Measurements from ENCODE around the gene THTPA.

THTPA gene

DNA sequence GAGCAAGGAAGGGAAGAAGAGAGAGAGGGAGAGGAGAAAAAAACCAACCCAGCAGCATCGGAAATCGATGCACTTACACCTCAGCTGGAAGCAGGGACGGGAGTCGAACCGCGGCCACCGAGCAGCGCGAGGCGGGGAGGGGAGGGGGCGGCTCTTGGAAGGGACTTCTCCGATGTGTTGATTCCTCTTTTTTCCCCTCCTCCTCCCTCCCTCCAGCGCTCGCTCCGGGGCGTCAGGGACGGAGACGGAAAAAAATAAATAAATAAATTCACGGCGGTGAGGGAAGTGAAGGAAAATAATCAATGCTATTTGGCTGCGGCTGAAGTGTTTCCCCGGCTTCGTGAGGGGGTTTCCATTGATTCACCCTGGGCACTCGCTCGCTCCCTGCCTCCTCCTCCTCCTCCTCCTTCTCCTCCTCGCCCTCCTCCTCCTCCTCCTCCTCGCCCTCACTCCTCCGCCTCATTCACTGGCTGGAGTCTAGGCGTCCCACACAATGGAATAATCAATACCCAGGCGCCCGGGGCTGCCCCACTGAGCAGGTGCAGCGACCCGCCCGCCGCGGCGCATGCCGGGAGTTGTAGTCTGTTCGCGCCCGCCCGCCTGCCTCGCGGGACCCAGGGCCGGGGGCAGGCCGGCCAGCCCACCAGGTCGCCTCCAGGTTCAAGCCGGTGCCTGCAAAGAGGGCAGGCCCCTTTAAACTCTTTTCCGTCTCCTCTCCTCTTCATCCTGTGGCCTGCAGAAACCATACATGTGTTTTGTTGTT lies 4.6 kb upstream of the THTPA start, which contains the start of gene ZFHX2:
ZFHX2 (minus strand) TSS at position 500 of the 763 bp plus-strand sequence. CDS start 16,440 bp downstream, outside the sequence.
- peak; percentile 83 for DNase-seq

DNA sequence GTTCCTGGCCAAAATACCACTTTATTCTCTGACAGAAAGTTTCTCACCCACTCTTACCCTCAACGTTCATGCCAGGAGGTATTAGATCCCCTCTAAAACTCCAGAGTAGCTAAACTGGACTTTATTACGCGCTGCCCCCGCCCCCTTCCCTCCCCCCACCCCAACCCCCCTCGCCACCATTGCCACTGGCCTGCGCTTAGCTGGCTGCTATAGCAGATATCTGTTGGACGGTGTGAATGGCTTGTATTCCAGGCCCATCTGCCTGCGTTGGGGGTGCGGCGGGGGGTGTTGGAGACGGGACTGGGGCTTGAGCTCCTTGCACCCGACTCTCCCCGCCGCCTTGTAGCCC lies 564 bp upstream of the THTPA start:
- no peak for DNase-seq

GRCh38 chr14:23556700-23557440 lies 799 bp downstream of the THTPA start:
- DNase-seq: no peak

- DNase-seq: no peak
Measured at GRCh38 chr14:23557521-23557920, 1.4 kb downstream of the THTPA start.

DNA sequence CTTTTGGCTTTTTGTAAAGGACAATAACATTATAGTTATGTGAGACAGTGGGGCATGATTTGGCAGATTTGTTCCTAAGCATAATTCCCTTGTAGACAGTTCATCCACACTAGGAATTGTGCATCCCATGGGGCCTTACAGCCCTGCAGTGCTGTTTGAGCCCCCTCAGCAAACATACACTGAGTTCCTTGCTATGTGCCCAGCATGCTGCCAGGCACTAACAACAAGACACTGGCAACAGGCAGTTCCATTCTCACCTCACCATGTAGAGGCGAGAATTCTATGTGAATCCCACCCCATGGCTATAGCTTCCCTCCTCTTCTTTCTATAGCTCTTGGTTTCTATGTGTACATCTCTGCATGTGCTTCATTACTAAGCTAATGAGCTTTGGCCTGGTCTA lies 1.9 kb downstream of the THTPA start:
- no peak for DNase-seq

DNA sequence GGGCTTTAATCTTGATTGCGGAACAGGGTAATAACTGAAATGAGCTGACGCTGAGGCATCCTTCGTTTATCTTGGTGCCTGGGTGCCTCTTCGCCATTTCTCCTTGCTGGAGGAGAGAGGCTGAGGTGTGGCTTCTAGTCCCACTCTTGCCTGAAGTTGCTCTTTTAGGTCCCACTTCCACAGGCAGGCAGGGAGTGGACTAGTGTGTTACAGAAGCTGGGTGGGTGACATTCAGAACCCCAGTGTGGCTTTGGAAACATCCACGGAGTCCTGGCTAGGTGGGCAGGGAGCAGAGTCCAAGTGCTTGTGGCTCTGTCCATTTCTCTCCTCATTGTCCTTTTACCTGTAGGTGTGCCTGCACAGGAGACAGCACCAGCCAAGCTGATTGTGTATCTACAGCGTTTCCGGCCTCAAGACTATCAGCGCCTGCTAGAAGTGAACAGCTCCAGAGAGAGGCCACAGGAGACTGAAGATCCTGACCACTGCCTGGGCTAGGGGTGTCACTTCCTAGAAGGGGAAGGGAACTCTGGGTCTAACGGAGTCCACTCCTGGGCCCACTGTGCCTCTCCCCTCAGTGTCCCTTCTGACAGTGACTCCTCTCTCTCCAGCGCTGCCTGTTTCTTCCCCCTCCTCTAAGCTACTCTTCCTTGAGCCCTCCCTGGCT lies 2.4 kb downstream of the THTPA start:
- no peak for DNase-seq

DNA sequence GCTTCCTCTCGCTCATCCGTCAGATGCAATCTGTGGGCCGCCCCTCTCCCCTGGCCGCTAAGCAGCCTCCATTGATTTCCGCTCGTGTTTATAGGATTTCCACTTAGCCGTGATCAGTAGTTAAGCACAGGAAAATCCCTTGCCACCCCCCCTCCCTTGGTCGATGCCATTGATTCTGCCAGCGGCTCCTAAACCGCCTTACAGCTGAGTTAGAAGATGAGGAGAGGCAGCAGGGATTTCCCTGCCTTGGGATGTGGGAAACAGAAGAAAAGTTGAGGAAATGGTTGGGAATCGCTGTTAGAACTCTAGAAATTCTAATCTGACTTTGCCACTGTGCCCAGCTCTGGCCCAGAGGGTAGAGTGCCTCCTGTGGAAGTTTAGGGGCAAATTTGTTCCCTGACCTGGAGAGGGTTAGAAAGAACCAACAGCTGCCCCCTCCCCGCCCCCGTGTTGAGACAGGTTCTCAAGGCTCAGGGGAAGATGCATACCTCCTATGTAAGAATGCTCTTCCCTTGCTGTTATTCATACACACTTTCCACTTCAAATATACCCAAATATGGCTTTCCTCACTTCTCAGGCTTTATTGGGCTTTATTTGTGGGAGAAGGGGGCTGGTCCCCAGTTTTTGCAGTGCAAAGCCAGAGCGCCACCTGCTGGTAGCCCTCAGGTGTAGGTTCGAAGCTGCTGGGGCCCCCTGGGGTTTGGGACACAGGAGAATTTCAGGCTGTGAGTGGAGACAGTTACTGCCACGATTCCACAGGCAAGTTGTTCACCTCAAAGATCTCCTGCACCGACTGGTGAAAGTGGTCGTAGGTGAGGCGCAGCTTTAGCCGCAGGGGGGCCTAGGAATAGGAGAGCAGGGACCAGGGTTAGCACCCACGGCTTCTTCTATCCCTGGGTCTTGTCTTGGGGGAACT lies 3.2 kb downstream of the THTPA start:
- peak; percentile 73 for DNase-seq

DNA sequence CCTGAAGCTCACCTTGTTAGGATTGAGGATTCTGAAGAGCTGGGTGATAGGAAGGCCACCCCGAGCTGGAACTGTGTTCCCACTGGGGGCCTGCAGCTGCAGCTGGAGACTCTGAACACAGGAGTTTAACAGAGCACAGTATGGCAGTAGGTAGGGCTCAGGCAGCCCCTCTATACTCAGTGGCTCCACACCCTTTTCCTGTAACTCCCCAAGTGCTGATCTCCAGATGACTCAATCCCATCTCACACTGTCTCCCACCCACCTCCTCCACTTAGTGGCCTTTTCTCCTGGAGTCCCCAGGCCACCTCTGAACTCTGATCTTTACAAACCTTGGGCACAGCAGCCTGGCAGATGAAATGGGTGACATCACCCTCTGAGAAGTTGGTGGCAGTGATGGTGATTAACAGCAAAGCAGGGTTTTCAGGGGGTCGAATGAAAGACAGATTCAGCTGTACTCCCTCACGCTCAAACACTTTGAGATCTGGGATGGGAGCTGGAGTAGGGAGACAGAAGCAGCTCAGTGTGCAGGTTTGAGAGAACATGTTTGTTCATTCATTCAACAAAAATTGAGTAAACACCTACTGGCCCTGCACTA lies 4.0 kb downstream of the THTPA start:
- DNase-seq: no peak

- no peak for DNase-seq
Measured at GRCh38 chr14:23561259-23561658, 5.2 kb downstream of the THTPA start.

DNA sequence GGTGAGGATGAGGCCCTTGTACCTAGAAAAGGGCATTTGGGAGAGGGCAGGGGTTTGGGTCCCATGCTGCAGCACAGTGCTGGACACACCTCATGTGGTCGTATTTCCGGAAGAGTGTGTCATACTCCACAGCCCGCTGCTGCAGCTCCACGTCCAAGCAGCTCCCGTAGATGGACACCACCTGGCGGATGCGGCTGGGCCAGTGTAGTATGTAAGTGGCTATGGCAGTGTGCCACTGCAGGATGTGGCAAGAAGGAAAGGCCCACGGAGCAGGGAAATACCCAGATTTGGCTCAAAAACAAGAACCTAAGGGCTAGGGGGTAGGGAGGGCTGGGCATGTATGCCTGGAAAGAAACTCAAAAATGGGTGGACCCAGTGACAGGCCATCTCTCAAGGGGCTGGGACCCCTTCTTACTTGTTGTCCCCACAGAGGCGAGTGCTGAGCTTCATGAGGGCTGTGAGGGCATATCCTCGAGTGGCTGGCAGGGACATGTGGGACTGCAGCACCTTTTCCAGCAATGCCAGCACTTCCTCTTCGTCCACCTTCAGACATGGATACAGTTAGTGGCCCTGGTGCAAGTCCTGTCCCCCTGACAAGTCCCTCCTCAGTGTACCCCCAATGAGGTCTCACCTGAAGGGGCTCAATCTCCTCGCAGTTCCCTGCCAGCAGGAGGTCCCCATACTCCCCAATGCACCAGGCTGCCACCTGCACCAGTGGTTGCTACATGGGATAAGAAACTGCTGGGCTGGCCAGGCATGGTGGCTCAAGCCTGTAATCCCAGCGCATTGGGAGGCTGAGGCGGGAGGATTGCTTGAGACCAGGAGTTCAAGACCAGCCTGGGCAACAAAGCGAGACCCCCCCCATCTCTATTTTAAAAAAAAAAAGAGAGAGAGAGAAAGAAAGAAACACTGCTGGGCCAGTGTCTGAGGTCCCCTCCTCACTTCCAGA lies 6.1 kb downstream of the THTPA start:
- DNase-seq: no peak

GRCh38 chr14:23562822-23563472 lies 6.9 kb downstream of the THTPA start:
- peak; percentile 64 for DNase-seq

DNA sequence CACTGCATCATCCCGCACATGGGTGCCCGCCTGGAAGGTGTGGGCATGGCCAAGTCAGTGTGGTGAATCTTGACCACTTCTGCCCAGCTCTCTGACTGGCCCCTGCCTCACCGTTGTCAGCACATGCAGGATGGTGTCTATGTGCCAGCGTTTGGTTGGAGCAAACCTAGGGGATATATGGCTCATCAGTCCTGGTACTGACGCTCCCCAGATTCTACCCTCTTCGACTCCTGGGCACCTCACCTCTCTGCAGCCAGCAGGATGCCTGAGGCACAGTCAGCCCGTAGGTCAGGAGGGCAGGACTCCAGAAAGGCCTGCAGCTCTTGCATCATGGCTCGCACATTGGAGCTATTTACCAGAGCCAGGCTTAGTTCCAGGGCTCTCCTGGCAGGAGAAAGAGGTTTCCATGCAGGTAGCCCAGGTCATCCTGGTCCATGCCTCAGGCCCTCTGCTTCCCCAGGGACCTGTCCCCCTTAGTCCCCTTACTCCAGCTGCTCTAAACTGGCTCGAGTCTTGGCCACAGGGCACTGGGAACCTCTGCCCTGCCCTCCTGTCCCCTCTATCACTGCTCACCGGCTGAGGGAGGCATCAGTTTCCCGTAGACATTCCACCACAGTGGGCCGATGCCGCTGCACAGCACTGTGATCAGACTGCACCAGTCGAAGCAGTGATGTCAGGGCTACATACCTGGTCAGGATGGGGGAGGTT lies 7.6 kb downstream of the THTPA start:
- no peak for DNase-seq

- no peak for DNase-seq
Measured at GRCh38 chr14:23564181-23564812, 8.2 kb downstream of the THTPA start.

DNA sequence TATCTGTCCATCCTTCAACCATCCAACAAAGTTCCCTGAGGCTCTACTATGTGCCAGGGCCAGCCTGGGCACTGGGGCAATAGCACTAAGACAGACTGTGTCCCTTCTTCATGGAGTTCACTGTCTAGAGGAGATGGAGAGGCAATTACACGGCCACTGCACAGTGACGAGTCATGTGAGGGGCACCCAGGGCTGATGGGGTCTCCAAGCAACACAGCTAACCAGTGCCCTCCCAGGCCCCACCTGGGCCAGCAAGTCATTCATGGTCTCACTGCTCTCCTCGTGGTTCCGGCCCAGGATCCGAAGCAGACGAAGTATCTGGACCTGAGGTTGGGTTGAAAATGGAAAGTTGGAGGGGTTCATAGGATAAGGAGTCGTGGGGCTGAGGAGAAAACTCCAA lies 8.8 kb downstream of the THTPA start:
- DNase-seq: no peak

GRCh38 chr14:23565626-23566025 lies 9.6 kb downstream of the THTPA start:
- DNase-seq: no peak

DNA sequence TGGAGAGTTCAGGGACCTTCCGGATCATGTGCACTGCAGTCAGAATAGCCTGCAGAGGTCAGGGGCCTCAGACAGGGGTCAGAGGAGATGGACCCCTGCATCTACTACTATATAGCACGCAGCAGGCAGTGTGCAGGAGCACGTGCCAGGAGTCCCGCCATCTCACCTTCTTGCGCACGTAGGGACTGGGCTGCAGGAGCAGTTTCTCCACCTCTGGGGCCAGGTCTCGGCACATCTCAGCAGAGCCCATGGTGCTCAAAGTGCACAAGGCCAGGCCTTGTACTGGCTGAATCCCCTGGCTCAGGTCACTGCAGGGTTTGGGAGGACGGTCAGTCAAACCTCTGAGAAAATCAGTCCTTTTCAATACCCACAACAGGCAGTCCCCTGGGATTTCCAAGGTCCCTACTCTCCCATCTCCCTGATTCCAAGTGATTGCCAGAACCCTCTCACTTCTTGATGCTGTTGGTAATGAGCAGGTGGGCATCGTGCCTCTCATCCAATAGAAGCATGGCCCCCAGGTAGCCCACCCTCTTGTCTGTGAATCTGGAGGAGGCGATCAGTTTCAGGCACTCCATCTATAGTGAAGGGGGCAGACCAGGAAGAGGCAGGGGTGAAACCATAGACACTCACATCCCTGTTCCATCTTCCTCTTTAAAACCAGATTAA lies 10.2 kb downstream of the THTPA start:
- DNase-seq: no peak

DNA sequence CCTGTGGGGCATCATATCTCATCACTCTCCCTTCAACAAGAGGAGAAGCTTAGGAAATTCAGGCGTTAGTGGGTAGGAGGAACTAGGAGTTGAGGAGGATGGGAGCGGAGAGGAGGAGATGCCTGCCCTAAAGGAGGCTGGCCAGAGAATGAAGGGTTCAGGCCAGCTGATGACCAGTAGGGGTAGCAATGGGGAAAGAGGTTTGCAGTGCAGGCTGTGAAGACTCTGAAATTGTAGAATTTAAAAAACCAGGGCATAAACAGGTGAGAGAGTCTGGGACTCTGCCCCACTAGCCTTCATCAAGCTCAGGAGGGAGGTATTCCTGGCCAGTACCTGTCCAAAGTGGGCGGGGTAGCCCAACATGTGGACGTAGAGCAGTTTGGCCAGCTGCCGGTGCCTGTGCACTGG lies 10.7 kb downstream of the THTPA start:
- no peak for DNase-seq

DNA sequence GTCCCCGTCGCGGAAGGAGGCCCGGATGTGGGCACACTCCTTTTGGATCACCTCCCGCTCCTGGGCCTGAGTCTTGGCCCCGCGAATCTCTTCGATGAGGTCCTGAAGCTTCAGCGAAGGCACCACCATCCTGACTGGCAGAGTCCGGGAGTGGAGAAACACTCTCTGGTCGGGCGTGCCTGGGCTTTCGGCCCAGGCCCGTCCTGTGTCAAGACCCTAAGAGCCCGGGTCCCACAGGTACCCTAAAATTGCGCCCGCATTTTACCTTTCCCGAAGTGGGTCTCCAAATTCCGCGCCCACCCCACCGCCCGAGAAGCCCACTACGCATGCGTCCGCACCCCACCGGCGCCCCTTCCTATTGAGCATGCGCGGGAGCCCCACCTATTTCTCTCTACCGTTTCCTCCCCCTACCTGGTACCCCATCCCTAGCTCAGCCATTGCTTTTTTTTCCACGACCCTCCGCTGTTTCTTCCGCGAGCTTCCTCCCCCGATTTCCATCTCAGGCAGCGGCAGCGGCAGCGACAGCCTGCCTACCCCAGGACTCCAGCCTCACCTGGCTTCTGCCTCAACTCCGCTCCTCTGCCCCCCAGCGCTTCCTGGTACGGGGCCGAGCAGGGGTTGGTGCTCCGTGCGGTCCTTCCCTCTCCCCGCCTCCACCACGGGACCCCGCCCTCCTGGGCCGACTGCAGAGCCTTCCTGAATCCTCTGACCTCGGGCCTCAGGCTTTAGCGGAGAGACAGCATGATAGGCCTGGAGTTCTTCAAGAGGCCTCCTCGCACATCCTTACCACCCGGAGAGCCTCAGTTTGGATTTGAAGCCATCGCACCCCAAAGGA lies 11.3 kb downstream of the THTPA start, which contains the start of gene AP1G2:
AP1G2 (minus strand) TSS at position 606 of the 835 bp plus-strand sequence; CDS start at position 129, 477 bp downstream.
- DNase-seq: peak; percentile 90

Measured in activated naive CD4-positive, alpha-beta T cell treated with Interleukin-2 at 50 U/mL for 16 hours (primary cell).